SK-N-SH (cell line): ENCODE results near the gene FOXK1. TPM values are rescaled to one million over a fixed set of nuclear protein-coding genes. Genes with fewer than 3 reads are reported as not detected.

Experiments
- CTCF ChIA-PET: fragments of 300-600, 350-600 bp; formaldehyde crosslinking; extraction: SDS; loops from one replicate; lab custom pipeline; 2021; lab: Yijun Ruan, JAX
- POLR2A ChIA-PET: fragments of 350-600 bp; sonication (Branson Sonifier 250); formaldehyde crosslinking; extraction: SDS; loops from one replicate; lab custom pipeline; 2020; ENCODE audit warnings: antibody characterized with exemption, inconsistent platforms; lab: Yijun Ruan, JAX
- DNase-seq: peaks from one replicate; pipeline ENCODE4 v3.0.0; 2012
- H2AFZ ChIP-seq: fragments of 200-600 bp; sonication (generic); 2 replicates; pipeline ENCODE4 v1.8.1; 2016; ENCODE audit warnings: antibody characterized with exemption, mild to moderate bottlenecking, low read depth
- H3F3A ChIP-seq: fragments of 200-600 bp; sonication (generic); replicated peaks from 2 replicates; pipeline ENCODE3; 2016; ENCODE audit warnings: antibody characterized with exemption, mild to moderate bottlenecking; ENCODE audit not compliant: insufficient read depth
- H3K27ac ChIP-seq, 2 experiments: fragments of 200-500 bp in 1 of 2; fragments of 200-600 bp in 1 of 2; sonication (Bioruptor generic) in 1 of 2; sonication (generic), shearing (Covaris generic) in 1 of 2; 2 replicates each; pipeline versions ENCODE4 v1.5.1 to v1.6.1; 2014 to 2016; ENCODE audit warnings: low read depth in 2 of 2, inconsistent platforms in 1 of 2, low read length in 1 of 2, mild to moderate bottlenecking in 1 of 2, mixed read lengths in 1 of 2
- H3K27me3 ChIP-seq: fragments of 200-600 bp; sonication (generic), shearing (Covaris generic); 2 replicates; pipeline ENCODE4 v1.6.1; 2016; ENCODE audit warnings: mixed run types; ENCODE audit not compliant: insufficient read depth
- H3K36me3 ChIP-seq, 2 experiments: fragments of 200-500 bp in 1 of 2; fragments of 200-600 bp in 1 of 2; sonication (Bioruptor generic) in 1 of 2; sonication (generic) in 1 of 2; replicated peaks in 1 of 2; 2 replicates each; pipeline versions ENCODE3 to v1.5.1; 2014 to 2016; ENCODE audit warnings: low read length in 1 of 2, mild to moderate bottlenecking in 1 of 2; ENCODE audit not compliant: insufficient read depth in 2 of 2, control insufficient read depth in 1 of 2
- H3K4me1 ChIP-seq, 2 experiments: fragments of 200-500 bp in 1 of 2; fragments of 200-600 bp in 1 of 2; sonication (Bioruptor generic) in 1 of 2; sonication (generic), shearing (Covaris generic) in 1 of 2; 2 replicates each; pipeline versions ENCODE4 v1.5.1 to v1.6.1; 2014 to 2016; ENCODE audit warnings: low read depth in 1 of 2, low read length in 1 of 2, mixed run types in 1 of 2; ENCODE audit not compliant: insufficient read depth in 2 of 2, control insufficient read depth in 1 of 2
- H3K4me2 ChIP-seq: fragments of 200-600 bp; sonication (generic), shearing (Covaris generic); 2 replicates; pipeline ENCODE4 v1.6.1; 2017; ENCODE audit warnings: mixed run types
- H3K4me3 ChIP-seq, 2 experiments: fragments of 200-500 bp in 1 of 2; fragments of 200-600 bp in 1 of 2; sonication (Bioruptor generic) in 1 of 2; sonication (generic), shearing (Covaris generic) in 1 of 2; 2 replicates each; pipeline versions ENCODE4 v1.5.1 to v1.8.1; 2014 to 2016; ENCODE audit warnings: low read depth in 2 of 2, inconsistent platforms in 1 of 2, low read length in 1 of 2, mild to moderate bottlenecking in 1 of 2, mixed read lengths in 1 of 2, moderate library complexity in 1 of 2
- H3K79me2 ChIP-seq: fragments of 200-600 bp; sonication (generic); 2 replicates; pipeline ENCODE4 v1.8.1; 2017; ENCODE audit warnings: mild to moderate bottlenecking; ENCODE audit not compliant: insufficient read depth
- H3K9ac ChIP-seq: fragments of 200-600 bp; sonication (generic); 2 replicates; pipeline ENCODE4 v1.6.1; 2017; ENCODE audit warnings: mixed run types
- H3K9me2 ChIP-seq: fragments of 200-600 bp; sonication (generic); 2 replicates; pipeline ENCODE4 v1.6.1; 2017; ENCODE audit warnings: mixed run types
- H3K9me3 ChIP-seq: fragments of 200-600 bp; sonication (generic); 2 replicates; pipeline ENCODE4 v1.6.1; 2017; ENCODE audit warnings: mixed run types, mild to moderate bottlenecking, moderate library complexity
- H4K20me1 ChIP-seq: fragments of 200-600 bp; sonication (generic); 2 replicates; pipeline ENCODE4 v1.6.1; 2017; ENCODE audit warnings: mild to moderate bottlenecking, mixed run types; ENCODE audit not compliant: insufficient read depth
- CHD2 ChIP-seq: fragments of 150-350 bp; IDR thresholded peaks from 2 replicates; pipeline ENCODE4 v1.6.1; 2018; ENCODE audit warnings: low read length; ENCODE audit not compliant: partially characterized antibody
- EP300 ChIP-seq, 2 experiments: IDR thresholded peaks; 2 replicates each; pipeline versions ENCODE4 v1.4.0 to v1.6.1; 2012; ENCODE audit warnings: borderline replicate concordance in 1 of 2, low read depth in 1 of 2, low read length in 1 of 2
- FOXJ3 ChIP-seq: sonication (generic); formaldehyde crosslinking; IDR thresholded peaks from 2 replicates; pipeline ENCODE4 v1.5.1; 2020; ENCODE audit warnings: mild to moderate bottlenecking, missing genetic modification reagents
- FOXM1 ChIP-seq: IDR thresholded peaks from 2 replicates; pipeline ENCODE4 v1.4.0; 2012; ENCODE audit warnings: low read depth, mild to moderate bottlenecking
- GABPA ChIP-seq: IDR thresholded peaks from 2 replicates; pipeline ENCODE4 v1.4.0; 2012; ENCODE audit warnings: low read depth, mild to moderate bottlenecking
- JUND ChIP-seq: IDR thresholded peaks from 2 replicates; pipeline ENCODE4 v1.4.0; 2012
- MEF2A ChIP-seq: IDR thresholded peaks from 2 replicates; pipeline ENCODE4 v1.4.0; 2012; ENCODE audit warnings: low read depth, borderline replicate concordance
- NFIC ChIP-seq: IDR thresholded peaks from 2 replicates; pipeline ENCODE4 v1.4.0; 2012; ENCODE audit warnings: borderline replicate concordance
- NRF1 ChIP-seq: IDR thresholded peaks from 2 replicates; pipeline ENCODE4 v1.6.1; 2012; ENCODE audit warnings: low read depth, mild to moderate bottlenecking, low read length
- POLR2AphosphoS5 ChIP-seq: IDR thresholded peaks from 2 replicates; pipeline ENCODE4 v1.6.1; 2012; ENCODE audit warnings: low read depth, low read length
- RAD21 ChIP-seq: IDR thresholded peaks from 2 replicates; pipeline ENCODE4 v1.6.1; 2012; ENCODE audit warnings: mild to moderate bottlenecking, low read length
- RCOR1 ChIP-seq: fragments of 150-350 bp; IDR thresholded peaks from 2 replicates; pipeline ENCODE4 v1.6.1; 2017; ENCODE audit warnings: antibody characterized with exemption, low read length
- RFX5 ChIP-seq: IDR thresholded peaks from 2 replicates; pipeline ENCODE4 v1.6.1; 2012; ENCODE audit warnings: mild to moderate bottlenecking, improper control_type of control experiment, low read length
- SMC3 ChIP-seq: IDR thresholded peaks from 2 replicates; pipeline ENCODE4 v1.6.1; 2012; ENCODE audit warnings: low read depth, low read length, improper control_type of control experiment
- TCF12 ChIP-seq: IDR thresholded peaks from 2 replicates; pipeline ENCODE4 v1.4.0; 2012
- TEAD4 ChIP-seq: IDR thresholded peaks from 2 replicates; pipeline ENCODE4 v1.4.0; 2012; ENCODE audit warnings: mild to moderate bottlenecking, borderline replicate concordance; ENCODE audit not compliant: insufficient read depth
- YY1 ChIP-seq: IDR thresholded peaks from 2 replicates; pipeline ENCODE4 v1.4.0; 2012; ENCODE audit warnings: low read depth, mild to moderate bottlenecking
- WGBS: methylation state at CpG from one replicate; pipeline ENCODE4 v1.1.6; 2017; ENCODE audit warnings: low lambda C conversion rate; 5-methylcytosine and 5-hydroxymethylcytosine counted together
- polyA plus RNA-seq, 3 experiments: library from polyadenylated mRNA; depleted of rRNA; stranded (reverse); fragments of >200 nt; gene quantifications; 2 replicates each; pipeline ENCODE4 v1.2.3, GENCODE V29; 2012
- TF ChIP-seq, protein P1 (sequence below): IDR thresholded peaks from 2 replicates; pipeline ENCODE4 v1.4.0; 2012; ENCODE audit warnings: low read depth, borderline replicate concordance
- TF ChIP-seq, protein P2 (sequence below): IDR thresholded peaks from 2 replicates; pipeline ENCODE4 v1.4.0; 2012; ENCODE audit warnings: low read depth, borderline replicate concordance
- TF ChIP-seq, protein P3 (sequence below): fragments of 200-600 bp; sonication (generic); IDR thresholded peaks from 2 replicates; pipeline ENCODE4 v1.6.1; 2017; ENCODE audit warnings: antibody characterized with exemption, mild to moderate bottlenecking, moderate library complexity
- TF ChIP-seq, protein P4 (sequence below): fragments of 150-350 bp; IDR thresholded peaks from 2 replicates; pipeline ENCODE4 v1.6.1; 2016; ENCODE audit warnings: mild to moderate bottlenecking, low read depth, low read length

FOXK1 gene
- polyA plus RNA-seq, 1 of the 3 experiments (the other 2 are of a cell fraction): 4.7 TPM

DNA sequence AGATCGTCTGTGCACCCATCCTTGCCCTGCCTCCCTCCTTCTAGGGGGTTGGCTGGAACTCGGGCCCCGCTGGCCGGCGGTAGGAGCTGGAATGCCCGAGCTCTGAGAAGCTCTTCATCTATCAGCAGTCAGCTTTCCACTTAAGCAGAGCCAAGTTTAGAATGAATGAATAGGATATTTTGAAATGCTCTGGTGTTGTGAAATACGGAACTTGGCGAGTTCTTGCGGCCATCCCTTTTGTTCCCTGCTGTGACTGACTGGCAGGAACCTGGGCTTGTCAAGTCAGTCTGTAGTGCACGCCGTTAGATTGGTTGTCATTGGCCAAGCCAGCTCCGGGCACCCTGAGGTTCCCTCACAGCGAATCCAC lies 33.3 kb downstream of the FOXK1 start (continued):
- TF ChIP-seq SMC3: no peak
- TF ChIP-seq POLR2AphosphoS5: no peak
- TF ChIP-seq, protein P1, sequence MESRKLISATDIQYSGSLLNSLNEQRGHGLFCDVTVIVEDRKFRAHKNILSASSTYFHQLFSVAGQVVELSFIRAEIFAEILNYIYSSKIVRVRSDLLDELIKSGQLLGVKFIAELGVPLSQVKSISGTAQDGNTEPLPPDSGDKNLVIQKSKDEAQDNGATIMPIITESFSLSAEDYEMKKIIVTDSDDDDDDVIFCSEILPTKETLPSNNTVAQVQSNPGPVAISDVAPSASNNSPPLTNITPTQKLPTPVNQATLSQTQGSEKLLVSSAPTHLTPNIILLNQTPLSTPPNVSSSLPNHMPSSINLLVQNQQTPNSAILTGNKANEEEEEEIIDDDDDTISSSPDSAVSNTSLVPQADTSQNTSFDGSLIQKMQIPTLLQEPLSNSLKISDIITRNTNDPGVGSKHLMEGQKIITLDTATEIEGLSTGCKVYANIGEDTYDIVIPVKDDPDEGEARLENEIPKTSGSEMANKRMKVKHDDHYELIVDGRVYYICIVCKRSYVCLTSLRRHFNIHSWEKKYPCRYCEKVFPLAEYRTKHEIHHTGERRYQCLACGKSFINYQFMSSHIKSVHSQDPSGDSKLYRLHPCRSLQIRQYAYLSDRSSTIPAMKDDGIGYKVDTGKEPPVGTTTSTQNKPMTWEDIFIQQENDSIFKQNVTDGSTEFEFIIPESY: no peak
- TF ChIP-seq, protein P2, sequence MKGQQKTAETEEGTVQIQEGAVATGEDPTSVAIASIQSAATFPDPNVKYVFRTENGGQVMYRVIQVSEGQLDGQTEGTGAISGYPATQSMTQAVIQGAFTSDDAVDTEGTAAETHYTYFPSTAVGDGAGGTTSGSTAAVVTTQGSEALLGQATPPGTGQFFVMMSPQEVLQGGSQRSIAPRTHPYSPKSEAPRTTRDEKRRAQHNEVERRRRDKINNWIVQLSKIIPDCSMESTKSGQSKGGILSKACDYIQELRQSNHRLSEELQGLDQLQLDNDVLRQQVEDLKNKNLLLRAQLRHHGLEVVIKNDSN: no peak
- no peak for TF ChIP-seq RCOR1
- TF ChIP-seq, all 33 proteins: peak for 0

DNA sequence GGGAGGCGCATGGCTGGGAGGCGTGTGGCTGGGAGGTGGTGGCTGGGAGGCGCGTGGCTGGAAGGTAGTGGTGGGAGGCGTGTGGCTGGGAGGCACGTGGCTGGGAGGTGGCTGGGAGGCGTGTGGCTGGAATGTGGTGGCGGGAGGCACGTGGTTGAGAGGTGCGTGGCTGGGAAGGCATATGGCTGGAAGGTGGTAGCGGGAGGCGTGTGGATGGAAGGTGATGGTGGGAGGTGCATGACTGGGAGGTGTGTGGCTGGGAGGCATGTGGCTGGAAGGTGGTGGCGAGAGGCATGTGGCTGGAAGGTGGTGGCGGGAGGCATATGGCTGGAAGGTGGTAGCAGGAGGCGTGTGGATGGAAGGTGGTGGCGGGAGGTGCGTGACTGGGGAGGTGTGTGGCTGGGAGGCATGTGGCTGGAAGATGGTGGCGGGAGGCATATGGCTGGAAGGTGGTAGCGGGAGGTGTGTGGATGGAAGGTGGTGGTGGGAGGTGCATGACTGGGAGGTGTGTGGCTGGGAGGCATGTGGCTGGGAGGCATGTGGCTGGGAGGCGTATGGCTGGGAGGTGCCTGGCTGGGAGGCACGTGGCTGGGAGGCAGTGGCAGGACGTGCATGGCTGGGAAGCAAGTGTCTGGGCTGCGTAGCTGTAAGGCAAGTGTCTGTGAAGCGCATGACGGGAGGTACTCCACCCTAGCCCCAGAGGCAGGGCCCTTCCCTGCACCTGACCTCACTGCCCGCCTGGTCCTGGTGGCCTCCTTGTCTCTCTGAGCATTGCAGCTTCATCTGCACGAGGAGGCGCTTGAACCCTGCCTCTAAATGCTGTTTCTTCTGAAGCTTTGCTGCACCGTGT lies 35.1 kb downstream of the FOXK1 start:
- no peak for DNase-seq
- H3K9ac ChIP-seq: no peak overlapping the region
- POLR2A ChIA-PET: no interaction called here
- no peaks in the 10 kb centered on the region for H3K9me3 ChIP-seq
- no peak overlapping the region for H3K27ac ChIP-seq
- H3K4me3 ChIP-seq: no peak overlapping the region
- H3K27me3 ChIP-seq: no peaks in the 10 kb centered on the region
- H3K36me3 ChIP-seq: no peaks in the 10 kb centered on the region
- 90% methylated on average over 26 of the region's 29 CpGs for WGBS
- peaks cover 0 to 2% of the 10 kb centered on the region in 2 experiments; a peak in 1 of 4 replicates for H3K4me1 ChIP-seq
- TF ChIP-seq FOXM1: no peak
- TF ChIP-seq YY1: no peak
- no peak for TF ChIP-seq NFIC
- no peak for TF ChIP-seq RFX5
- no peak for TF ChIP-seq CHD2
- TF ChIP-seq MEF2A: no peak
- no peak for TF ChIP-seq TCF12
- no peak for TF ChIP-seq EP300 (IDR thresholded peaks at IDR 0.05; ENCODE audit: borderline replicate concordance in 1 of 2, low read depth in 1 of 2, low read length in 1 of 2)
- no peak for TF ChIP-seq JUND
- TF ChIP-seq, protein P3, sequence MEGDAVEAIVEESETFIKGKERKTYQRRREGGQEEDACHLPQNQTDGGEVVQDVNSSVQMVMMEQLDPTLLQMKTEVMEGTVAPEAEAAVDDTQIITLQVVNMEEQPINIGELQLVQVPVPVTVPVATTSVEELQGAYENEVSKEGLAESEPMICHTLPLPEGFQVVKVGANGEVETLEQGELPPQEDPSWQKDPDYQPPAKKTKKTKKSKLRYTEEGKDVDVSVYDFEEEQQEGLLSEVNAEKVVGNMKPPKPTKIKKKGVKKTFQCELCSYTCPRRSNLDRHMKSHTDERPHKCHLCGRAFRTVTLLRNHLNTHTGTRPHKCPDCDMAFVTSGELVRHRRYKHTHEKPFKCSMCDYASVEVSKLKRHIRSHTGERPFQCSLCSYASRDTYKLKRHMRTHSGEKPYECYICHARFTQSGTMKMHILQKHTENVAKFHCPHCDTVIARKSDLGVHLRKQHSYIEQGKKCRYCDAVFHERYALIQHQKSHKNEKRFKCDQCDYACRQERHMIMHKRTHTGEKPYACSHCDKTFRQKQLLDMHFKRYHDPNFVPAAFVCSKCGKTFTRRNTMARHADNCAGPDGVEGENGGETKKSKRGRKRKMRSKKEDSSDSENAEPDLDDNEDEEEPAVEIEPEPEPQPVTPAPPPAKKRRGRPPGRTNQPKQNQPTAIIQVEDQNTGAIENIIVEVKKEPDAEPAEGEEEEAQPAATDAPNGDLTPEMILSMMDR: no peak
- TF ChIP-seq, protein P4, sequence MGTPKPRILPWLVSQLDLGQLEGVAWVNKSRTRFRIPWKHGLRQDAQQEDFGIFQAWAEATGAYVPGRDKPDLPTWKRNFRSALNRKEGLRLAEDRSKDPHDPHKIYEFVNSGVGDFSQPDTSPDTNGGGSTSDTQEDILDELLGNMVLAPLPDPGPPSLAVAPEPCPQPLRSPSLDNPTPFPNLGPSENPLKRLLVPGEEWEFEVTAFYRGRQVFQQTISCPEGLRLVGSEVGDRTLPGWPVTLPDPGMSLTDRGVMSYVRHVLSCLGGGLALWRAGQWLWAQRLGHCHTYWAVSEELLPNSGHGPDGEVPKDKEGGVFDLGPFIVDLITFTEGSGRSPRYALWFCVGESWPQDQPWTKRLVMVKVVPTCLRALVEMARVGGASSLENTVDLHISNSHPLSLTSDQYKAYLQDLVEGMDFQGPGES: no peak
- no peak for TF ChIP-seq NRF1
- TF ChIP-seq GABPA: no peak
- no peak for TF ChIP-seq RAD21
- TF ChIP-seq, protein P2: no peak
- TF ChIP-seq TEAD4: no peak
- TF ChIP-seq FOXJ3: no peak
- CTCF ChIA-PET: no interaction called here
- peaks cover 43% of the 10 kb centered on the region for H4K20me1 ChIP-seq
- no peak overlapping the region for H2AFZ ChIP-seq
- no peaks in the 10 kb centered on the region for H3F3A ChIP-seq
- no peak overlapping the region for H3K4me2 ChIP-seq
- peaks cover 76% of the 10 kb centered on the region for H3K79me2 ChIP-seq
- H3K9me2 ChIP-seq: no peaks in the 10 kb centered on the region
